NK-92 treated with Interleukin-12 subunit alpha and Interleukin-12 subunit beta, amount 100 ng/mL, for 24 hours (cell line): ENCODE measurements around the gene TULP4.
"Not testable (repeated sequence)": the region's sequence is repeated elsewhere in the genome, so short reads cannot be mapped to it uniquely, and the experiment has no call there.

Source experiments
- DNase-seq: peaks from one replicate; lab custom pipeline; 2025; lab: John Stamatoyannopoulos, UW

The TULP4 gene

GRCh38 chr6:158470023-158470422 is 157.8 kb downstream of the TULP4 start:
- not testable (repeated sequence) for DNase-seq

- DNase-seq: no peak
These were observed 159.1 kb downstream of the TULP4 start for GRCh38 chr6:158471339-158471738.

GRCh38 chr6:158472447-158472846 is 160.2 kb downstream of the TULP4 start:
- no peak for DNase-seq

- DNase-seq: no peak
These were observed 162.7 kb downstream of the TULP4 start for GRCh38 chr6:158474961-158475343.

- no peak for DNase-seq
These were observed 163.4 kb downstream of the TULP4 start for GRCh38 chr6:158475344-158476302.

- no peak for DNase-seq
These were observed 164.1 kb downstream of the TULP4 start for GRCh38 chr6:158476389-158476788.

GRCh38 chr6:158477722-158478121 is 165.5 kb downstream of the TULP4 start:
- not testable (repeated sequence) for DNase-seq

GRCh38 chr6:158480989-158481388 is 168.7 kb downstream of the TULP4 start:
- no peak for DNase-seq

GRCh38 chr6:158481690-158482473 is 169.6 kb downstream of the TULP4 start:
- no peak for DNase-seq

- no peak for DNase-seq
These were observed 173.2 kb downstream of the TULP4 start for GRCh38 chr6:158485431-158485830.

GRCh38 chr6:158487495-158487894 is 175.2 kb downstream of the TULP4 start:
- no peak for DNase-seq

GRCh38 chr6:158488065-158488464 is 175.8 kb downstream of the TULP4 start:
- DNase-seq: no peak

- DNase-seq: no peak
These were observed 177.2 kb downstream of the TULP4 start for GRCh38 chr6:158489441-158489840.

GRCh38 chr6:158492881-158493280 is 180.6 kb downstream of the TULP4 start:
- DNase-seq: no peak

GRCh38 chr6:158496700-158497099 is 184.4 kb downstream of the TULP4 start:
- no peak for DNase-seq

GRCh38 chr6:158497620-158498019 is 185.4 kb downstream of the TULP4 start:
- DNase-seq: no peak

GRCh38 chr6:158498362-158498761 is 186.1 kb downstream of the TULP4 start:
- DNase-seq: no peak

- no peak for DNase-seq
These were observed 187.3 kb downstream of the TULP4 start for GRCh38 chr6:158499601-158500000.

- DNase-seq: no peak
These were observed 187.9 kb downstream of the TULP4 start for GRCh38 chr6:158500016-158500735.

- DNase-seq: no peak
These were observed 189.3 kb downstream of the TULP4 start for GRCh38 chr6:158501360-158502262.

- no peak for DNase-seq
These were observed 190.1 kb downstream of the TULP4 start for GRCh38 chr6:158502263-158502950.
